ENCODE data around the gene KLF16.

Gene KLF16

DNA sequence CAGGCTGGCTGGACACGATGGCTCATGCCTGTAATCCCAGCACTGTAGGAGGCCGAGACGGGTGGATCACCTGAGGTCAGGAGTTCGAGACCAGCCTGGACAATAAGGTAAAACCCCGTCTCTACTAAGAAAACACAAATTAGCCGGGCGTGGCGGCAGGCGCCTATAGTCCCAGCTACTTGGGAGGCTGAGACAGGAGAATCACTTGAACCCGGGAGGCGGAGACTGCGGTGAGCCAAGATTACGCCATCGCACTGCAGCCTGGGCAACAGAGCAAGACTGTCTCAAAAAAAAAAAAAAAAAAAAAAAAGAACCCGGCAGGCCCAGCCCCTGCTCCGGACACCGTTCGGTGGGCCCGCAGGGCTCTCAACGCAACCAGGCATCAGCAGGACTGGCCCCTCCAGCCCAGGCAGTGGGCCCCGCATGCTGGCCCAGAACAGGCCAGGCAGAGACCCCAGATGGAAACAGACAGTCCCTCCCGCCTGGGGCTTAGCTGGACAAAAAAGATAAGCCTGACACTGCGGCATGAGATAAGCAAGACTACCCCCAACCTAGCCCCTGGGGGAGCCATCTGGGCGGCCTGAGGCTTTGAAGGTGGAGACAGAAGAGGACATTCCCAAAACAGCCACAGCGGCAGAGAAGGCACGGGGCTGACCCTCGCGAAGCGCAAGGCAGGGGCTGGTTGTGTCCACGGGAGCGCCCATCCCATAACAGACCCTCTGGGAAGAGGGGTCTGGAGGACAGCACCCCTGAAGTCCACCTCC, 26.7 kb downstream of the KLF16 start:
- H3K4me3 ChIP-seq (ENCODE audit: low read depth, low read length) = no peak overlapping the region
- no peak for TF ChIP-seq CTCF (conservative IDR thresholded peaks at IDR 0.05; ENCODE audit: low read depth, low read length)
- no peak for DNase-seq (ENCODE audit: low read depth)

DNA sequence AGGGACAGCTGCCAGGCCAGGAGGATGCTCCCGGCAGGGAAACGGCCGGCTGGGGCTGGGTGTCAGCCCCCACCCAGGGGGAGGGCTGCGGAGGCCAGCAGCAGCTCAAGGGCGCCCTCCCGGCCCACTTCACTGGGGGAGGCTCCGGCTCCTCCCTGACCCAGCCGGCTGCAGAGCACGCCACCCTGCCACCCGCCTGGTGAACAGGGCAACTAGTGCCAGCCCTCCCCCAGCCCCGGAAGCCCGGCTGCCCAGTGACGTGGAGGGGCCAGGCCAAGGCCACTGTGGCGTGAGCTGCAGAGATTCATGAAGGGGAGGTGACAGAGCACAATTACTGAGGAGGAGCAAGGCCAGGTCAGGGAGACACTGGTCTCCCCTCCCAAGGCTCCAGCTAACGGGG, 29.8 kb downstream of the KLF16 start:
- no peak for TF ChIP-seq CTCF (conservative IDR thresholded peaks at IDR 0.05; ENCODE audit: low read depth, low read length)
- H3K4me3 ChIP-seq (ENCODE audit: low read depth, low read length) = no peak overlapping the region
- DNase-seq (ENCODE audit: low read depth) = no peak

GRCh38 chr19:1832046-1832663, 31.2 kb downstream of the KLF16 start:
- no peak for TF ChIP-seq CTCF (conservative IDR thresholded peaks at IDR 0.05; ENCODE audit: low read depth, low read length)
- H3K4me3 ChIP-seq (ENCODE audit: low read depth, low read length) = no peak overlapping the region
- DNase-seq (ENCODE audit: low read depth) = no peak

DNA sequence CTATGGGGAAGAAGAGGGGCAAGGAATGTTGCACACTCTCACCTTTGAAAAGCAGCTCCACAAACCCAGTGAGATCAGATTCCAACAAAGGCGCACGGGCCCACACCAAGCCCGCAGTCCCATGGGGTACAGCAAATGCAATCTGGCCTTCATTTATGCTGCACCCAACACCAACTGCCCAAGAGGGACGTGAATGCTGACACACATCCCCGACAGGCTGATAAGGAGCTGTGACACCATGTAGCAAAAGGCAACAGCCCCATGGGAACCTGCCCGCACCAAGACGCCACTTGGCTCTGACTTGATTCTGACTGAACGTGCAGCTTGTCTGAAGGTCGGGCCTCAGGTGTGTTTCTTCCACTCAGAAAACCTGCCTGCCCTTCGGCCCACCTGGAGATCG, 32.4 kb downstream of the KLF16 start:
- no peak for TF ChIP-seq CTCF (conservative IDR thresholded peaks at IDR 0.05; ENCODE audit: low read depth, low read length)
- no peak for DNase-seq (ENCODE audit: low read depth)
- H3K4me3 ChIP-seq (ENCODE audit: low read depth, low read length) = no peak overlapping the region

GRCh38 chr19:1830568-1830967, 32.8 kb downstream of the KLF16 start:
- no peak overlapping the region for H3K4me3 ChIP-seq (ENCODE audit: low read depth, low read length)
- TF ChIP-seq CTCF (conservative IDR thresholded peaks at IDR 0.05; ENCODE audit: low read depth, low read length) = no peak
- DNase-seq (ENCODE audit: low read depth) = no peak

- no peak for DNase-seq (ENCODE audit: low read depth)
- no peak overlapping the region for H3K4me3 ChIP-seq (ENCODE audit: low read depth, low read length)
- TF ChIP-seq CTCF (conservative IDR thresholded peaks at IDR 0.05; ENCODE audit: low read depth, low read length) = no peak
These were observed 33.4 kb downstream of the KLF16 start for GRCh38 chr19:1829958-1830357.

Measured in choroid plexus epithelial cell (primary cell).